H1 (cell line): ENCODE data around the gene NTRK2. TPM values are rescaled to one million over a fixed set of nuclear protein-coding genes. Genes with fewer than 3 reads are reported as not detected.

ENCODE experiments used
- CTCF ChIA-PET: fragments of 300-600 bp; sonication (Branson Sonifier 250); formaldehyde crosslinking; loops from one replicate; lab custom pipeline; 2021; ENCODE audit not compliant: partially characterized antibody; lab: Charles Lee
- POLR2A ChIA-PET: fragments of 300-600 bp; sonication (Branson Sonifier 250); formaldehyde crosslinking; loops from one replicate; lab custom pipeline; 2021; ENCODE audit warnings: inconsistent platforms; ENCODE audit not compliant: partially characterized antibody; lab: Charles Lee
- DNase-seq, 2 experiments: peaks; one replicate each; pipeline versions ENCODE4 v3.0.0 to v3.0.0-alpha.2; 2010 to 2022; ENCODE audit warnings: low spot score in 2 of 2, low read depth in 1 of 2, mixed read lengths in 1 of 2
- FAIRE-seq: peaks from 2 replicates; lab custom pipeline; 2011; peaks lifted over from hg19 to GRCh38; lab: Jason Lieb, UNC
- H2AFZ ChIP-seq: 2 replicates; pipeline ENCODE4 v1.8.1; 2012; ENCODE audit warnings: low read length, inconsistent platforms
- H2AK5ac ChIP-seq: 2 replicates; pipeline ENCODE4 v1.6.1; 2013; ENCODE audit warnings: low read depth, low read length
- H2BK120ac ChIP-seq: replicated peaks from 2 replicates; pipeline ENCODE3; 2013; ENCODE audit warnings: low read depth, low read length, inconsistent platforms
- H2BK12ac ChIP-seq: 2 replicates; pipeline ENCODE4 v1.6.1; 2013; ENCODE audit warnings: low read depth, low read length
- H2BK15ac ChIP-seq: 2 replicates; pipeline ENCODE4 v1.6.1; 2013; ENCODE audit warnings: low read length
- H2BK20ac ChIP-seq: 2 replicates; pipeline ENCODE4 v1.6.1; 2013; ENCODE audit warnings: low read length
- H2BK5ac ChIP-seq: 2 replicates; pipeline ENCODE4 v1.6.1; 2013; ENCODE audit warnings: low read depth, low read length
- H3K14ac ChIP-seq: 2 replicates; pipeline ENCODE4 v1.6.1; 2013; ENCODE audit warnings: inconsistent platforms; ENCODE audit not compliant: insufficient read length
- H3K18ac ChIP-seq: 2 replicates; pipeline ENCODE4 v1.6.1; 2013; ENCODE audit warnings: low read length; ENCODE audit errors: extremely low read depth
- H3K23ac ChIP-seq: 2 replicates; pipeline ENCODE4 v1.6.1; 2013; ENCODE audit warnings: inconsistent platforms; ENCODE audit not compliant: insufficient read length
- H3K23me2 ChIP-seq: 2 replicates; pipeline ENCODE4 v1.6.1; 2013; ENCODE audit warnings: low read depth, low read length
- H3K27ac ChIP-seq: 2 replicates; pipeline ENCODE4 v1.6.1; 2011; ENCODE audit warnings: low read depth, low read length, inconsistent platforms
- H3K27me3 ChIP-seq, 4 experiments: replicated peaks in 1 of 4; 1 replicate in 1 of 4; 2 replicates in 3 of 4; pipeline versions ENCODE4 v1.6.1 to v1.8.1; 2011 to 2013; ENCODE audit warnings: low read length in 3 of 4, mild to moderate bottlenecking in 3 of 4, inconsistent platforms in 2 of 4, mixed read lengths in 2 of 4, moderate library complexity in 1 of 4; ENCODE audit not compliant: control insufficient read depth in 3 of 4, insufficient read depth in 3 of 4; ENCODE audit errors: extremely low read depth in 1 of 4
- H3K36me3 ChIP-seq, 4 experiments: 2 replicates each; pipeline versions ENCODE4 v1.6.1 to v1.8.1; 2011 to 2013; ENCODE audit warnings: mild to moderate bottlenecking in 4 of 4, low read length in 3 of 4, moderate library complexity in 2 of 4, control low read depth in 1 of 4, inconsistent platforms in 1 of 4; ENCODE audit not compliant: insufficient read depth in 4 of 4, control insufficient read depth in 2 of 4
- H3K4ac ChIP-seq: replicated peaks from 2 replicates; pipeline ENCODE3; 2013; ENCODE audit warnings: low read length, low read depth, mixed read lengths, inconsistent platforms; ENCODE audit not compliant: insufficient read length
- H3K4me1 ChIP-seq, 4 experiments: replicated peaks in 1 of 4; 1 replicate in 1 of 4; 2 replicates in 3 of 4; pipeline versions ENCODE4 v1.6.1 to v1.8.1; 2011 to 2013; ENCODE audit warnings: low read length in 3 of 4, inconsistent platforms in 2 of 4, mixed read lengths in 1 of 4; ENCODE audit not compliant: insufficient read depth in 4 of 4, control insufficient read depth in 3 of 4
- H3K4me2 ChIP-seq, 2 experiments: 2 replicates each; pipeline versions ENCODE4 v1.6.1 to v1.8.1; 2011 to 2013; ENCODE audit warnings: low read depth in 2 of 2, low read length in 2 of 2, control low read depth in 1 of 2, inconsistent platforms in 1 of 2, mild to moderate bottlenecking in 1 of 2; ENCODE audit not compliant: insufficient read depth in 1 of 2
- H3K4me3 ChIP-seq, 4 experiments: fragments of 200-600, 300-600 bp in 1 of 4; sonication (generic), shearing (Covaris generic), sonication (Bioruptor Twin) in 1 of 4; 2 replicates each; pipeline versions ENCODE4 v1.5.1 to v1.8.1; 2011 to 2016; ENCODE audit warnings: low read length in 4 of 4, low read depth in 3 of 4, control low read depth in 2 of 4, inconsistent platforms in 2 of 4, mild to moderate bottlenecking in 2 of 4, mixed read lengths in 1 of 4, moderate library complexity in 1 of 4; ENCODE audit not compliant: insufficient read depth in 2 of 4; ENCODE audit errors: extremely low read depth in 1 of 4
- H3K56ac ChIP-seq: replicated peaks from 2 replicates; pipeline ENCODE3; 2013; ENCODE audit warnings: low read depth, mild to moderate bottlenecking, mixed read lengths, low read length, inconsistent platforms; ENCODE audit not compliant: insufficient read length
- H3K79me1 ChIP-seq: 2 replicates; pipeline ENCODE4 v1.6.1; 2013; ENCODE audit warnings: low read depth, low read length, control low read depth
- H3K79me2 ChIP-seq, 2 experiments: 2 replicates each; pipeline versions ENCODE4 v1.6.1 to v1.8.1; 2012 to 2013; ENCODE audit warnings: low read length in 2 of 2, mild to moderate bottlenecking in 2 of 2, inconsistent platforms in 1 of 2; ENCODE audit not compliant: insufficient read depth in 2 of 2, control insufficient read depth in 1 of 2
- H3K9ac ChIP-seq, 4 experiments: replicated peaks in 1 of 4; 1 replicate in 1 of 4; 2 replicates in 3 of 4; pipeline versions ENCODE4 v1.6.1 to v1.8.1; 2011 to 2013; ENCODE audit warnings: low read depth in 3 of 4, low read length in 3 of 4, control low read depth in 2 of 4, mild to moderate bottlenecking in 2 of 4, moderate library complexity in 2 of 4, inconsistent platforms in 1 of 4; ENCODE audit errors: extremely low read depth in 1 of 4
- H3K9me3 ChIP-seq, 2 experiments: 2 replicates each; pipeline versions ENCODE4 v1.6.1 to v1.8.1; 2012 to 2013; ENCODE audit warnings: mild to moderate bottlenecking in 2 of 2, moderate library complexity in 2 of 2, control low read depth in 1 of 2, inconsistent platforms in 1 of 2, low read depth in 1 of 2, low read length in 1 of 2, mixed read lengths in 1 of 2; ENCODE audit not compliant: insufficient read depth in 2 of 2
- H4K20me1 ChIP-seq, 2 experiments: replicated peaks in 1 of 2; 2 replicates each; pipeline versions ENCODE3 to v1.8.1; 2011 to 2013; ENCODE audit warnings: inconsistent platforms in 2 of 2, low read length in 2 of 2, mild to moderate bottlenecking in 1 of 2; ENCODE audit not compliant: insufficient read depth in 2 of 2, control insufficient read depth in 1 of 2
- H4K5ac ChIP-seq: 2 replicates; pipeline ENCODE4 v1.6.1; 2013; ENCODE audit warnings: low read length, low read depth, mixed read lengths, inconsistent platforms; ENCODE audit not compliant: insufficient read length
- H4K8ac ChIP-seq: 2 replicates; pipeline ENCODE4 v1.8.0; 2013; ENCODE audit warnings: mild to moderate bottlenecking, moderate library complexity, low read length, inconsistent platforms; ENCODE audit not compliant: insufficient read depth; ENCODE audit errors: extremely low read depth
- H4K91ac ChIP-seq: replicated peaks from 2 replicates; pipeline ENCODE3; 2013; ENCODE audit warnings: low read length, mixed read lengths, inconsistent platforms; ENCODE audit not compliant: insufficient read length
- SIRT6 ChIP-seq: IDR thresholded peaks from one replicate; pipeline ENCODE4 v1.7.1; 2012; ENCODE audit warnings: low read length, inconsistent platforms
- SUZ12 ChIP-seq: fragments of 200-600 bp; sonication (generic); IDR thresholded peaks from 2 replicates; pipeline ENCODE4 v1.6.1; 2012; ENCODE audit warnings: mild to moderate bottlenecking, inconsistent platforms, low read length, moderate library complexity, mixed read lengths
- WGBS, 2 experiments: shearing (Covaris generic) in 1 of 2; methylation state at CpG; one replicate each; pipeline versions ENCODE4 v1.1.6 to v1.1.7; 2013 to 2015; ENCODE audit warnings: low lambda C conversion rate in 2 of 2, mixed read lengths in 2 of 2, inconsistent platforms in 1 of 2, low coverage in 1 of 2, missing lambda C conversion rate in 1 of 2; ENCODE audit not compliant: insufficient replicate concordance in 2 of 2, insufficient coverage in 1 of 2, insufficient read length in 1 of 2; ENCODE audit errors: extremely low coverage in 1 of 2, missing lambda C conversion rate in 1 of 2; 5-methylcytosine and 5-hydroxymethylcytosine counted together
- polyA plus RNA-seq, 7 experiments: library from polyadenylated mRNA; depleted of rRNA in 3 of 7; stranded (reverse) in 5 of 7; unstranded in 2 of 7; fragments of >200 nt in 5 of 7; fragments of 200-250 nt in 2 of 7; gene quantifications; 1 replicate in 5 of 7; 2 replicates in 1 of 7; 4 replicates in 1 of 7; pipeline versions ENCODE4 v1.2.1 to v1.2.3, GENCODE V29; 2011 to 2013; ENCODE audit warnings: missing spikeins in 2 of 7, mixed read lengths in 2 of 7
- total RNA-seq: library from RNA; stranded (reverse); fragmentation: NEBNext Ultra II Directional; extraction: Animal tissue kit (Norgen Biotek cat#: 25700); gene quantifications from 2 replicates; pipeline ENCODE4 v1.2.1, GENCODE V29; 2021

Gene NTRK2
- total and polyA plus RNA-seq, 2 of the 8 experiments (the other 6 are each of a cell fraction or from before 2014, with no cell fraction given), result 0.03 to 0.04 TPM

- Histone ChIP-seq H3K4me1 (peaks cover 2 to 13% (median 11%) of the 10 kb centered on the region in 4 experiments; a peak in 4 of 7 replicates), H3K79me2 (no peaks in the 10 kb centered on the region), H3K23me2 (no peaks in the 10 kb centered on the region), H2AFZ (no peak overlapping the region), H3K9me3 (no peaks in the 10 kb centered on the region), H3K18ac (no peak overlapping the region), H2BK20ac (no peak overlapping the region), H3K23ac (no peak overlapping the region), H3K4me2 (no peak overlapping the region), H4K20me1 (no peaks in the 10 kb centered on the region), H3K36me3 (no peaks in the 10 kb centered on the region), H4K5ac (no peak overlapping the region), H3K9ac (no peak overlapping the region), H3K27ac (no peak overlapping the region), H2BK15ac (no peak overlapping the region), H3K4me3 (no peak overlapping the region)
- DNase-seq, result no peak
- POLR2A ChIA-PET, result no interaction called here
- CTCF ChIA-PET, result interaction anchor here (0.9 kb wide), 1 partner anchor 77 kb away, joined by 4 read pairs; no protein-coding TSS in a partner anchor
- TF ChIP-seq SUZ12 (no peak), SIRT6 (no peak)
- TF ChIP-seq, all 59 proteins: peak for 0
- H3K79me1 ChIP-seq, result no peaks in the 10 kb centered on the region
- H3K27me3 ChIP-seq, result no peaks in the 10 kb centered on the region
- H4K91ac ChIP-seq, result no peak overlapping the region
- no peak overlapping the region for H2BK120ac ChIP-seq
- H2AK5ac ChIP-seq, result no peak overlapping the region
- WGBS, 2 experiments, result 96% methylated on average over 1 of the region's 1 CpG; no CpG with 5 or more reads in 1 of the 2 experiments
- no peak overlapping the region for H2BK5ac ChIP-seq
- no peak for FAIRE-seq
- H3K4ac ChIP-seq, result no peak overlapping the region
- H2BK12ac ChIP-seq, result no peak overlapping the region
- H4K8ac ChIP-seq, result no peak overlapping the region
- H3K56ac ChIP-seq, result no peak overlapping the region
- H3K14ac ChIP-seq, result no peak overlapping the region
Measured at GRCh38 chr9:84857211-84857610, 187.7 kb downstream of the NTRK2 start.
